ENCODE data around the gene ATG5.
A peak's percentile ranks its signal among the peaks of the same experiment; 100 is the strongest.

ATG5 gene

GRCh38 chr6:106325336-106326178 lies at the start of gene ATG5:
Gene ATG5, minus strand, starts transcription at chr6:106325760. Its CDS starts 9,552 bp downstream, at chr6:106316208.
- FAIRE-seq, result peak; percentile 47

GRCh38 chr6:106373502-106374239 lies 48.1 kb upstream of the ATG5 start:
- FAIRE-seq, result no peak

GRCh38 chr6:106372838-106373501 lies 47.4 kb upstream of the ATG5 start:
- no peak for FAIRE-seq

- no peak for FAIRE-seq
Observed at GRCh38 chr6:106370639-106371038, 45.1 kb upstream of the ATG5 start.

GRCh38 chr6:106369739-106370138 lies 44.2 kb upstream of the ATG5 start:
- FAIRE-seq, result no peak

- no peak for FAIRE-seq
Observed at GRCh38 chr6:106363401-106364138, 38.0 kb upstream of the ATG5 start.

GRCh38 chr6:106360989-106361430 lies 35.5 kb upstream of the ATG5 start:
- no peak for FAIRE-seq

- no peak for FAIRE-seq
Observed at GRCh38 chr6:106360410-106360988, 34.9 kb upstream of the ATG5 start, which contains the start of gene CRYBG1. Gene CRYBG1, plus strand, starts transcription at chr6:106360717. Its CDS starts 192 bp downstream, at chr6:106360909.

GRCh38 chr6:106359959-106360409 lies 34.4 kb upstream of the ATG5 start:
- no peak for FAIRE-seq

- FAIRE-seq, result no peak
Observed at GRCh38 chr6:106356378-106356777, 30.8 kb upstream of the ATG5 start.

GRCh38 chr6:106347219-106347618 lies 21.7 kb upstream of the ATG5 start:
- peak; percentile 38 for FAIRE-seq

- FAIRE-seq, result no peak
Observed at GRCh38 chr6:106339334-106340029, 13.9 kb upstream of the ATG5 start.

- FAIRE-seq, result peak; percentile 14
Observed at GRCh38 chr6:106334646-106335448, 9.3 kb upstream of the ATG5 start.

GRCh38 chr6:106324726-106325335 lies 729 bp downstream of the ATG5 start:
- FAIRE-seq, result no peak

GRCh38 chr6:106321940-106322339 lies 3.6 kb downstream of the ATG5 start:
- no peak for FAIRE-seq

GRCh38 chr6:106318851-106319250 lies 6.7 kb downstream of the ATG5 start:
- peak; percentile 78 for FAIRE-seq

- FAIRE-seq, result no peak
Observed at GRCh38 chr6:106318061-106318460, 7.5 kb downstream of the ATG5 start.

GRCh38 chr6:106316375-106316766 lies 9.2 kb downstream of the ATG5 start:
- peak; percentile 45 for FAIRE-seq

- FAIRE-seq, result no peak
Observed at GRCh38 chr6:106315765-106316374, 9.7 kb downstream of the ATG5 start.
